SH-SY5Y (cell line): ENCODE measurements around the gene LRRC25.

ENCODE experiments used
- GATA2 ChIP-seq: IDR thresholded peaks from 2 replicates; pipeline ENCODE4 v1.6.1; 2011; ENCODE audit warnings: mild to moderate bottlenecking, low read depth, low read length
- GATA3 ChIP-seq: IDR thresholded peaks from 2 replicates; pipeline ENCODE4 v1.6.1; 2011; ENCODE audit warnings: low read depth, mild to moderate bottlenecking, low read length, moderate library complexity

DNA sequence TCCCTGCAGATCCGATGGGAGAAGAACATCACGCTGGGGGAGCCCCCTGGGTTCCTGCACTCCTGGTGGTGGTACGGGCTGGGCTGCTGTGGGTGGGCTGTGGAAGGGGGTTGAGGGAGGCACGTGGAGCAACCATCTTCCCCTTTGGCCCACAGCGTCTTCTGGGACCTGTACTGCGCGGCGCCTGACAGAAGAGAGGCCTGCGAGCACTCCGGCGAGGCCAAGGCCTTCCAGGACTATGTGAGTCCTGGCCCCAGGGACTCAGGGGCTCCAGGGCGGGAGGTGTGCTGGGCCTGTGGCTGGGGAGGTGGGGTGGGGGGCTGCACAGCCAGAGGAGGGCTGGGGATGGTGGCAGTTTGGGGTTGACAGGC, 30.3 kb upstream of the LRRC25 start:
- TF ChIP-seq GATA2 = no peak
- no peak for TF ChIP-seq GATA3
